Heart left ventricle (tissue), 16 donors: ENCODE results near the gene HERC2. TPM values are rescaled to one million over a fixed set of nuclear protein-coding genes. Genes with fewer than 3 reads are reported as not detected.

ENCODE experiments used
- ATAC-seq, 4 donors: fragments of 200-7000 bp; cut with Tn5 transposase; one replicate each; pipeline ENCODE4 v1.9.1; 2020 to 2022; ENCODE audit warnings: moderate library complexity in 4 of 4, mild to moderate bottlenecking in 3 of 4, moderate number of reproducible peaks in 1 of 4
- DNase-seq, 5 donors: peaks; one replicate each; pipeline ENCODE4 v3.0.0-alpha.2; 2020
- H3K27ac ChIP-seq, 12 donors: fragments of 200-600 bp; sonication (generic) in 4 of 12; one replicate each; pipeline versions ENCODE4 v1.5.0 to v1.8.0; 2016 to 2022; ENCODE audit warnings: mild to moderate bottlenecking in 2 of 12
- H3K27me3 ChIP-seq, 9 donors: fragments of 200-600 bp; sonication (generic) in 2 of 9; one replicate each; pipeline versions ENCODE4 v1.5.1 to v1.8.0; 2016 to 2022; ENCODE audit warnings: mild to moderate bottlenecking in 3 of 9
- H3K36me3 ChIP-seq, 9 donors: fragments of 200-600 bp; sonication (generic) in 2 of 9; one replicate each; pipeline versions ENCODE4 v1.5.0 to v1.8.0; 2018 to 2022; ENCODE audit warnings: mild to moderate bottlenecking in 2 of 9
- H3K4me1 ChIP-seq, 12 donors: fragments of 200-600 bp; sonication (generic) in 4 of 12; one replicate each; pipeline versions ENCODE4 v1.5.0 to v1.8.0; 2016 to 2022; ENCODE audit warnings: mild to moderate bottlenecking in 3 of 12
- H3K4me3 ChIP-seq, 12 donors: fragments of 200-600 bp; sonication (generic) in 4 of 12; one replicate each; pipeline versions ENCODE4 v1.5.0 to v1.8.0; 2017 to 2022; ENCODE audit warnings: mild to moderate bottlenecking in 9 of 12, moderate library complexity in 4 of 12
- H3K9me3 ChIP-seq, 12 donors: fragments of 200-600 bp; sonication (generic) in 4 of 12; one replicate each; pipeline versions ENCODE4 v1.5.0 to v1.8.0; 2016 to 2022; ENCODE audit warnings: mild to moderate bottlenecking in 1 of 12
- POLR2A ChIP-seq, 2 donors: fragments of 450-650 bp; IDR thresholded peaks; one replicate each; pipeline ENCODE4 v1.6.1; 2017; ENCODE audit warnings: antibody characterized with exemption in 2 of 2, mild to moderate bottlenecking in 2 of 2, moderate library complexity in 2 of 2
- WGBS, 4 donors: extraction: QIAGEN DNeasy Blood & Tissue Kit in 2 of 4; methylation state at CpG; one replicate each; pipeline versions ENCODE4 v1.1.5 to v1.1.7; 2013 to 2018; 5-methylcytosine and 5-hydroxymethylcytosine counted together
- intact Hi-C, 10 donors: fragments of 100-400 bp; cut with DNase I; formaldehyde crosslinking; loops; one replicate each; pipeline versions ENCODE4 v1.11.1 to v1.14.2; 2022
- polyA plus RNA-seq, 2 donors: library from polyadenylated mRNA; stranded (reverse); fragments of 200-250 nt; gene quantifications; one replicate each; pipeline ENCODE4 v1.2.3, GENCODE V29; 2013
- total RNA-seq, 9 donors: library from RNA; depleted of rRNA in 2 of 9; stranded (reverse); fragments of >200 nt in 2 of 9; fragmentation: NEBNext Ultra II Directional in 3 of 9; extraction: Animal tissue kit (Norgen Biotek cat#: 25700) in 3 of 9; gene quantifications; one replicate each; pipeline versions ENCODE4 v1.1.0 to v1.2.4, GENCODE V29; 2016 to 2023
- TF ChIP-seq, protein P1 (sequence below), 12 donors: fragments of 200-600 bp; sonication (generic) in 4 of 12; IDR thresholded peaks; one replicate each; pipeline versions ENCODE4 v1.5.0 to v1.8.0; 2018 to 2022; ENCODE audit warnings: antibody characterized with exemption in 12 of 12, mild to moderate bottlenecking in 5 of 12
- donor health status: ischemic (EF 13 %, LVEDD 7.1; RV severe dilation, severe dysfunction).
- donor health status: healthy with polysubstance abuse.
- donor health status: DM: no; HTN: yes; CAD: no.
- donor health status: DM: no; HTN: no; CAD: no.
- donor health status: ischemic (EF 25% LVEDD 6.9; RV normal size, moderate dysfunction).
- donor health status: ischemic (EF 25% LVEDD 5.7; RV mildly dilated, moderate dysfunction).
- donor health status: healthy.
- donor health status: DM: yes; HTN: yes; CAD: no.
- donor health status: ischemic (EF 35%, LVEDD 5.7; RV mildly dilated, moderate dysfunction).
- donor health status: nonischemic (EF 11% LVEDD 7.7; RV severe dilation, severe dysfunction).
- donor health status: DM: yes; HTN: yes; CAD: no.
- donor health status: PGD.
- donor health status: ischemic (EF 29% LVEDD 5.4; RV normal size, mild dysfunction).
- donor health status: nonischemic (EF 23%, LVEDD 6.1; RV moderate dilation, normal function).

HERC2 gene
- total and polyA plus RNA-seq, 11 donors, result 25.9 to 70.5 (median 59.0) TPM

DNA sequence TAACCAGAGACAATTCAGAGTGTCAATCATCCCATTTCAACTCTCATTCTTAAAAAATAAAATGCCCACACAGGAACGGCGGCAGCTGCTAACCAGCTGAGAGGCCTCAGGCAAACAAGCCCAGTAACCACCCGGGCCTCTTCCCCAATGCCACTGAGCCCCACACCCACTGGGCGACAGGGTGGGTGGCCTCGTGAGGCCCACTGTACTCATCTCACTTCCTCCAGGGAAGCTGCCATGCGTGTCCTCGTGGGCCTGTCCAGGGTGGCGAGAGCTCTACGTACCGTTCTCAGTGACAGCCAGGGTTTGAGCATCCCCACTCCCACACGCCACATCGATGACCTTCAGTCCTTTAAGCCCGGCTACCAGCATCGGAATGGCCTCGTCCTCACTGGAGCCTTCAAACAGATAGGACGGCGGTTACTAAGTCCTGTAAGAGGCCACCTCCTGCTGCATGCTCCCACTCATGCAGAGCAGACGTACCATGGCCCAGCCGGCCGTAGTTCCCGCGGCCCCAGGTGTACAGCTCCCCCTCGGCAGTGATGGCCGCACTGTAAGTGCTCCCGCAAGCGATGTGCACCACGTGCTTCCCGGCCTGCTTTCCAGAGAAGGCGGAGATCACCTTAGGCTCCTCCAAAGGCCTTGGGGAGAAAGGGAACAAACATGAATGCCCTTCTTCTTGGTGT lies 56.5 kb downstream of the HERC2 start:
- Histone ChIP-seq H3K9me3 (no peaks in the 10 kb centered on the region), H3K4me1 (peaks cover 0 to 10% (median 1%) of the 10 kb centered on the region in 12 donors), H3K27me3 (no peaks in the 10 kb centered on the region), H3K4me3 (no peak overlapping the region), H3K27ac (no peak overlapping the region), H3K36me3 (peaks cover 2 to 100% (median 85%) of the 10 kb centered on the region in 9 donors)
- 92 to 95% (median 95%) methylated on average over 29 of the region's 29 CpGs for WGBS, 4 donors
- ATAC-seq (no peak), DNase-seq (no peak)
- intact Hi-C loops, result no loop called here
- no peak for TF ChIP-seq POLR2A (IDR thresholded peaks at IDR 0.05)
- TF ChIP-seq, protein P1, sequence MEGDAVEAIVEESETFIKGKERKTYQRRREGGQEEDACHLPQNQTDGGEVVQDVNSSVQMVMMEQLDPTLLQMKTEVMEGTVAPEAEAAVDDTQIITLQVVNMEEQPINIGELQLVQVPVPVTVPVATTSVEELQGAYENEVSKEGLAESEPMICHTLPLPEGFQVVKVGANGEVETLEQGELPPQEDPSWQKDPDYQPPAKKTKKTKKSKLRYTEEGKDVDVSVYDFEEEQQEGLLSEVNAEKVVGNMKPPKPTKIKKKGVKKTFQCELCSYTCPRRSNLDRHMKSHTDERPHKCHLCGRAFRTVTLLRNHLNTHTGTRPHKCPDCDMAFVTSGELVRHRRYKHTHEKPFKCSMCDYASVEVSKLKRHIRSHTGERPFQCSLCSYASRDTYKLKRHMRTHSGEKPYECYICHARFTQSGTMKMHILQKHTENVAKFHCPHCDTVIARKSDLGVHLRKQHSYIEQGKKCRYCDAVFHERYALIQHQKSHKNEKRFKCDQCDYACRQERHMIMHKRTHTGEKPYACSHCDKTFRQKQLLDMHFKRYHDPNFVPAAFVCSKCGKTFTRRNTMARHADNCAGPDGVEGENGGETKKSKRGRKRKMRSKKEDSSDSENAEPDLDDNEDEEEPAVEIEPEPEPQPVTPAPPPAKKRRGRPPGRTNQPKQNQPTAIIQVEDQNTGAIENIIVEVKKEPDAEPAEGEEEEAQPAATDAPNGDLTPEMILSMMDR (IDR thresholded peaks at IDR 0.05), result no peak

DNA sequence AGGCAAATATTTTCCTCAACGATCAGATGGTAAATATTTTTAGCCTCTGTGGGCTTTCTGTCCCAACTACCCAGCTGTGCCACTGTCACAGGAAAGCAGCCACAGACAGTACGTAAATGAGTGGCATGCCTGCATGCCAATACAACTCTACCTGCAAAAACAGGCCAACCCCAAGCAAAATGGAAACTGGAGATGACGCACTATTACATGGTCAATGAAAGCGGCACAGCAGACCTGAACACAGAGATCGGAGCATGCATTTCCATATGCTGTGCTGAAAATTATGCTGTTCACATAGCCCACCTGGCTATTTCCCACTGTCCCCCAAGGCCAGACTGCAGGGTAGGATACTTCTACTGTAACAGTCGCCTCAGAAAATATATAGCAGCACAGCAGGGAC lies 57.8 kb downstream of the HERC2 start:
- H3K36me3 ChIP-seq, result peaks cover 2 to 97% (median 74%) of the 10 kb centered on the region in 9 donors
- H3K27me3 ChIP-seq, result no peaks in the 10 kb centered on the region
- H3K9me3 ChIP-seq, result no peaks in the 10 kb centered on the region
- no peak for DNase-seq
- H3K27ac ChIP-seq, result no peak overlapping the region
- no peak for ATAC-seq
- 84 to 88% (median 85%) methylated on average over 6 of the region's 6 CpGs for WGBS, 4 donors
- TF ChIP-seq POLR2A (IDR thresholded peaks at IDR 0.05), result no peak
- TF ChIP-seq, protein P1 (IDR thresholded peaks at IDR 0.05), result no peak
- no peak overlapping the region for H3K4me3 ChIP-seq
- intact Hi-C loops, result no loop called here
- peaks cover 0 to 13% (median 1%) of the 10 kb centered on the region in 12 donors for H3K4me1 ChIP-seq

DNA sequence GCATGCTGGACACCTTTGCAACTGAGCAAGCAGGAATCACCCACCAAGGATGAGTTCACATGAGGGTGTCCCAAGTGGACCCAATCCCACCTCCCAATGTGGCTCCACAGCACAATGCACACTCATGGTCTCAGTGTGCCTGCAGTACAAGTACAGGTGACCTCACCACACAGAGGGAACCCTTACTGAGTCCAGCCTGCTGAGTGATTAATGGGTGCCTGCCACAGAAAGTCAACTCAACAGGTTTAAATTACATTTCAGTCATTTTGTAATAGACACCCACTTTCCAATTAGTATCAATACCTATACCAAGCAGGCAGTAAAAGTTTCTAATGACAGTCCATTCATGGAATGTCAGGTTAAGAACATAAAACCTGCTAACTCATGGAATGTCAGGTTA lies 59.5 kb downstream of the HERC2 start:
- Histone ChIP-seq H3K4me1 (peaks cover 0 to 13% (median 1%) of the 10 kb centered on the region in 12 donors), H3K27me3 (no peaks in the 10 kb centered on the region), H3K9me3 (no peaks in the 10 kb centered on the region), H3K36me3 (peaks cover 2 to 92% (median 61%) of the 10 kb centered on the region in 9 donors), H3K4me3 (no peak overlapping the region), H3K27ac (no peak overlapping the region)
- DNase-seq (no peak), ATAC-seq (peak in 1 of 4 donors; percentile 33)
- intact Hi-C loops, result no loop called here
- TF ChIP-seq POLR2A (IDR thresholded peaks at IDR 0.05), result no peak
- TF ChIP-seq, protein P1 (IDR thresholded peaks at IDR 0.05), result no peak

DNA sequence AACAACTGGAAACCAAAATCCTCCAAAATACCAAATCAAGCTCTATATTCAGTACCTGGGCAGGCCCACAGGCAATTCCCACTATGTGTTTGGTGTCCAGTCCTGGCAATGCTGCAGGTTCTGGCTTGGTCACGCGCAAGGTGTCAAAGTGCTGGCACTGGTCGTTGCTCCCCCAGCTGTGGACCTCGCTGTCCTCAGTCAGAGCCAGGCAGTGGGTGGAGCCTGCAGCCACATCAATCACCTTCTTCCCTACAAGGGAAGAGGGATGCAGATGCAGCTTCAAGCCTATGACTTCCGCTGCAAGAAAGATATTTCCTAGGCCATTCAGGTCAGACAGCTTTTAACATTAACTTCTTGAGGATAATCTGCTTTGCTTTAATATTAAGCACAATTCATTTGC lies 61.3 kb downstream of the HERC2 start:
- no peak overlapping the region for H3K4me3 ChIP-seq
- intact Hi-C loops, result no loop called here
- ATAC-seq (peak; percentile 77 to 89 (median 83)), DNase-seq (peak in 4 of 5 donors; percentile 18 to 61 (median 43))
- H3K27ac ChIP-seq, result no peak overlapping the region
- no peak for TF ChIP-seq POLR2A (IDR thresholded peaks at IDR 0.05)
- TF ChIP-seq, protein P1 (IDR thresholded peaks at IDR 0.05), result no peak
- peaks cover 2 to 90% (median 57%) of the 10 kb centered on the region in 9 donors for H3K36me3 ChIP-seq
- H3K4me1 ChIP-seq, result peaks cover 0 to 13% (median 1%) of the 10 kb centered on the region in 12 donors
- no peaks in the 10 kb centered on the region for H3K9me3 ChIP-seq
- 41 to 49% (median 43%) methylated on average over 5 of the region's 5 CpGs for WGBS, 4 donors
- no peaks in the 10 kb centered on the region for H3K27me3 ChIP-seq
